GM21528 (cell line): ENCODE measurements around the gene EXOC6.

ENCODE experiments used
- ATAC-seq: cut with Tn5 transposase; IDR thresholded peaks from one replicate; pipeline ENCODE4 v1.9.1; 2021; ENCODE audit warnings: mild to moderate bottlenecking, moderate library complexity; ENCODE audit not compliant: unreplicated experiment, low FRiP score

Gene EXOC6

DNA sequence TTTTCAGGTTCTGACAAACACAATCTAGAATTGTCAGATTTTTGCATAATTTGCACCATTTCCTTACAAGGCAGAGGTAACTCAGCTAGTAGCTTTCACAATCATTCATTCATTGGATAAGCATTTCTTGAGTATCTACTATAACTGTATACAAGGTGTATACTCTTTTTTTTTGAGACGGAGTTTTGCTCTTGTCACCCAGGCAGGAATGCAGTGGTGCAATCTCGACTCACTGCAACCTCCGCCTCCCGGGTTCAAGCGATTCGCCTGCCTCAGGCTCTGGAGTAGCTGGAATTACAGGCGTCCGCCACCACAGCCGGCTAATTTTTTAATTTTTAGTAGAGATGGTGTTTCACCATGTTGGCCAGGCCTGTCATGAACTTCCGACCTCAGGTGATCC, 16.2 kb upstream of the EXOC6 start:
- ATAC-seq = no peak

DNA sequence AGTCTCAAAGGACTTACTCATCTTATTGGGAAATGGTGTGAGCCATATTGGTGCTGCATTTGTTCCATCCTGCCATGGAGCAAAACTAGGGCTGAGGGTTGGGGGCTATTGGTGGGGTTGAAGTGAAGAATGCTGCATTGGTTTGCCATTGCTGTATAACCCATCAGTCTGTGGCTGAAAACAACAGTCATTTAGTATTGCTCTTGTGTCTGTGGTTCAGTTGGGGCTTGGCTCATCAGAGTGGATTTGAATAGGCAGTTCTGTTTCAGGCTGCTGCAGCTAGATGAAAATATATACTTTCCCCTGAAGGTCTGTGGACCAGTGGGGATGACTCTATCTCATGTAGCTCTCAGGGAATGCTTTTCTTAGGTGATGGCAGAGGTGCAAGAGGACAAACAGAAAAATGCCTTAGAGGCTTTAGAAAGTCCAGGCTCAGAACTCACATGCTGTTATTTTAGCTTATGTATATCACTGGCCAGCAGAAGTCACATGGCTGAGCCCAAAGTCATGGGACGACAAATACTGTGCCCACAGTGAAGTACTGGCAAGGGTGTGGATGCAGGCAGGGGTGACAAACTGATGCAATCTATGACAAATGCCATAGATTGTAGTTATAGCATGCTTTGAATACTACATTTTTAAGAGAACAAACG, 15.2 kb upstream of the EXOC6 start:
- no peak for ATAC-seq

DNA sequence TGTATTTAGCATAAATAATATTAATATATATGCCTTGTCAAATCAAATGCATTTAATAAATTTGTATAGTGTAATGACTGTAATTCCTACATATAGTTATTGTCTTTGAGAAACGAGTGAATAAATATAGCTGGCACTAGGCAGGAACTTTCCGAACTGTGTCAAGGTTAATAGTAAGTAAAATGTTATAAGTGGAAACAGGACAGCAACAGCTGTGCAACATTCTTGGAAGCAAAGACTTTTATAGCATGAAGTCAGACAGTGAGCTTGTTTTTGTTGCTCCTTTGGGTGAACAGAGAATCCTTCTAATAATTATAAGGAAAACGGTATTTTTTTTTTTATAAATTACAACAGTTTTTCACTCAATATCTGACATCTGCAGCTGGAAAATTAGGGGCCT, 14.0 kb upstream of the EXOC6 start:
- ATAC-seq = no peak

DNA sequence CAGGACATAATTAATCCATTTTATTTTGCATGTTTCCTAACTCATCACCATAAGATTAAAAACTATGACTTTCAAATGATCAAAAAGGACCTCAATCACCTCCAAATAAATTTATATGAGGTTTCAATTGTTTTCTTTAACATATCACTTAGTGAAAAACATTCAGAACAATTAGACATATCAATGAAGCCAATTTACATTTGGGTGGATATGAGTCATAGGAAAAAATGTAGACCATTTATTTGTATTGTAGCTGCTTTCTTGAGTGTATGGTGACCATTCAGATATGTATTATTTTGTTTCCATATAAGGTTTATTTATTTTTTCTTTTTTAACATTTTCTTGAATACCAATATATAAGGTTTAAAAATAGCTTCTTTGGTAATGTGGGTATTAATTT, 13.3 kb upstream of the EXOC6 start:
- no peak for ATAC-seq

DNA sequence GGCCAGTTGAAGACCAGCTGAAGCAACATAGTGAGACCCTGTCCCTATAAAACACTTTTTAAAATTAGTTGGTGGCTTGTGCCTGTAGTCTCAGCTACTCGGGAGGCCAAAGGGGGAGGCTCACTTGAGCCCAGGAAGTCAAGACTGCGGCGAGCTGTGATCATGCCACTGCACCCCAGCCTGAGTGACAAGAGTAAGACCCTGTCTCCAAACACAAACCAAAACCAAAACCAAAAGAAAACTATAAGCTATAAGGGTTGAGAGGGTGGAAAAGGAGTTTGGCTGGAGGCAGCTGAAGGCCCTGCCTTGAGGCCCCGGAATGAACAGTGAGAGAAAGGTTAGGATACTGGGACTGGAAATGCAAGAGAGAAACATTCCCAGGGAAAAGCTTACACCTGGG, 10.9 kb upstream of the EXOC6 start:
- ATAC-seq = no peak

DNA sequence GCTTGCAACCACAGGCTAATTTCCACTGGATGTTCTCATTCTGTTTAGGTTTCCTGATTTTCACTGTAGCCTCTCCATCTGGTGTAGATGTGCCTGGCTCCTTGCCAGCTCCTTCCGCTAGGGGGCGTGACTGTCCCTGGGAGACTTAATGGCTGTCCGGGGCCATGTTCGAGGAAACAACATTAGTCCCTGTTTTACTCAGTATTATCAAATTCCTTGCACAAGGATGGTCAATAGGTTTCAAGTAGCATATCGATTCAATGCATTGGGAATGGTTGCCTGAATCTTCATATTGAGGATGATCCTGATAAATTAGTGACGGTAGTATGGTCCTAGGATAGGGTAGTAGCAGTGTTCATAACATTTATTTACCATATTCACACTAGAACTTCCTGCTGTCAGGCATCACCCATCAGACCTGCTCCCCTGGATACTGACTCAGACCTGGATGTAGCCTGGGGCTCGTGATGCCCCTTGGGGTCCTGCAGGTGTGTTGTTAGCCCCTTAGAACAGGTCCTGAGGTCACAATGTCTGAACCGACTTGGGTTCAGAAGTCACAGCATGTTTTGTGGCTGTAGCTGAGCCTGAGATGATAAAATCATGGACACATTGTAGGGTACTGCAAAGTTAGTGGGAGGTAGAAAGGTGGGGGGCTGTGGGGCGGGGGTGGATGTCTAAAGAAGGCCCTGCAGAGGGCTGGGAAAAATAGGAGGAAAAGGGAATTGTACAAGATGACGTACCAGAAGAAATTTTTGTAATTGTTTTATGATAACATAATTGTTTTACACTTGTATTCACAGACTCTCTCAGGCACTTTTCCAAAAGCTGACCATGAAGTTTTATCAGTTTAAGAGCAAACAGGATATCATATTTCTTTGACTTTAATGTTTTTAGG, 8.9 kb upstream of the EXOC6 start:
- ATAC-seq = no peak

DNA sequence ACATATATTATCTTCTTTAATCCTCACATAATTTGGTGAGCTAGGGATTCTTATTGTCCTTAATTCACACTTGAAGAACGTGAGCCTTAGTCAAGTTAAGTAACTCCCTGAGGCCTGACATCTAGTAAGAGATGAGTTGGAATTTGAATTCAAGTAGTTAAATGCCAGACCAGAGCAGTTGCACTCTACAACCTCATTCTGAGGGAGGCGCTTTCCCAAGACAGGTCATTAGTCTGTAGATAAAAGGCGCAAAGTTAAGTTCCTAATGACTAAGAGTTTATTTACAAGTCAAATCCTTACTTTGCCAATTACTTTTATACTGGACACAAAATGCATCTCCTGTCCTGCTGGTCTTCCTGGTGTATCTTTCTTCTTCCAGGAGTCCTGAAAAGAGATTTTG, 3.6 kb upstream of the EXOC6 start:
- no peak for ATAC-seq

DNA sequence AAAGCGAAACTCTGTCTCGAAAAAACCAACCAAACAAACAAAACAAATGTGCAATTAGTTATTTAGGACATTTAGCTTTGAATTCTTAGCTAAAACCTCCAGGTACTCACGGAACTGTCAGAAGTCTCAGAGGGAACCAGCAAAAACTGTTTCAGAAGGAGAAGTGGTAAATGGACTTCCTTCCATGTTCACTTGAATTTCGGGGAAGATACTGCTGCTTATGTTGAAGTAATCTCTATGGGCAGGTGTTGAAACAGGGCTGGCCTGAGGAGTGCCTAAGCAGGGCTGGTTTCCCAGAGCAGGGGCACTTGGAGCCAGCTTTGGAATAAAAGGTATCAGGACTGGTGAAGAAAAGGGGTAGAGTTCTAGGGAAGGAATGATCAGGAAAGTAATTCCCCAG, 2.4 kb upstream of the EXOC6 start:
- ATAC-seq = no peak

DNA sequence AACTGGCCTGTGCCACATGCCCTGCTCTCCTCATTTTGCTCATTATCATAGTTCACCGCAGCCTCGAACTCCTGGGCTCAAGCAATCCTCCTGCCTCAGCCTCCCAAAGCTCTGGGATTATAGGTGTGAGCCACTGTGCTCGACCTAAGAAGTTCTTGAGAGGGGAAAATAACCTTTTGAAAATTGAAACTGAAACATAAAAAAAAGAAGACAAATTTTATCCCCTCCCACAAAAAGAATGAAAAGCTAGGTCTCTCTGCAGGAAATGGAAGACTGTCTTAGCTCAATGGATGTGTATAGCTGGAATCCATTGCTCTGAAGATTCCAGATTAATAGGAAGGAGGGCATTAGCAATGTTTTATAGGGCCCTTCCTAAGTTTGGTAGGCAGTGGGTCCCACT, 2.0 kb upstream of the EXOC6 start:
- ATAC-seq = no peak

DNA sequence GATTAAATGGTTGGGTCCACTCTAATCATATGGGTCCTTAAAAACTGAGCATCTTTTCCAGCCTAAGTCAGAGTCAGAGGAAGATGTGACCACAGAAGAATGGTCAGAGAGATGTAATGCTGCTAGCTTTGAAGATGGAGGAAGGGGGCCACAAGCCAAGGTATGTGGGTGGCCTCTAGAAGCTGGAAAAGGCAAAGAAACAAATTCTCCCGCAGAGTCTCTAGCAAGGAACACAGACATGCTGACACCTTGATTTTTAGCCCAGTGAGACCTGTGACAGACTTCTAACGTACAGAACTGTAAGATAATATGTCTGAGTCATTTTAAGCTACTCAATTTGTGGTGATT, 1.5 kb upstream of the EXOC6 start:
- ATAC-seq = no peak

DNA sequence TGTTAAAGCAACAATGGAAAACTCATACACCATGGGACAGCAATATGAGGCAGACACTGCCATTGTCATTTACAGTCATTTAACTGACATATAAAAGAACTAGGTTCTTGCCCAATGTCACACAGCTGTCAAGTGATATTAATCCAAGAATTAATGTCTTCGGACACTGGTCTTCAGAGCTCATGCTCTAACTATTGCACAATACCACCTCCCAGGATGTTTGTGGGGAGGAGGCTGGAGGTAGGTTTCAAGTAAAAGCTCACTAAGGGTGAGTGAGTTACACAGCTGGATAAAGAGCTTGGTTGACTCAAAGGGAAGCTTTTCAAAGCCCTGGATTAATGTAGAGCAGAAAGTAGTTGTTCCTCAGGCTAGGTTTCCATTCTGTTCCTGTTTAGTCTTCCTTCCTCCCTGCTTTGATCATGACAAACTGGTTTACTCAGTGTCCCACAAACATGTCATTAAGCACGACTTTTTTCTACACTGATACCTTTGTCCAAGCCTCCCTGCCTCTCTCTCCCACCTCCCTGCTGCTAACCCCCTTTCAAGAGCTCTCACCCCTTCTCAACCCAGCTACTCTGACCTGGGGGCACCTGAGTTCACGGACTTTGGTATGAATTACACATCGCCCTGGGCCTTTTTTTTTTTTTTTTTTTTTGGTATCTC, 987 bp upstream of the EXOC6 start:
- no peak for ATAC-seq

DNA sequence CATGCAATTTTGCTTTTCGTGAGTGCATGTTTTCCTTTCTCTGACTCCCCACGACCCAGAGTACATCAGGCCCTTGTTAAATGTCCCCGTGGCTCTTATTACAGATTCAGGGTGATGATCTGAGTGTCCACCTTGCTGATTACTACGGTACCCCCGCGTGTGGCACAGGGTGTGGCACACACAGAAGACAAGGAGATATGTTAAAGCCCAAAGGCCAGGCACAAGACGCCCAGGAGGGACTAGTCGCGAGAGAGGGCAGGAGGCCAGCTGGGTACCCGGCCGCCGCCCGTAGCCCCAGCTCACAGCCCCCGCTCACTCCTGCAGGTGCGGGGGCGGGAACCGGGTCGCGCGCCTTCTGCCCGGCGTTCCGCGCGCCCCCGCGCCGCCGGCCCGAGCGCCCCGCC, 281 bp upstream of the EXOC6 start:
- no peak for ATAC-seq

DNA sequence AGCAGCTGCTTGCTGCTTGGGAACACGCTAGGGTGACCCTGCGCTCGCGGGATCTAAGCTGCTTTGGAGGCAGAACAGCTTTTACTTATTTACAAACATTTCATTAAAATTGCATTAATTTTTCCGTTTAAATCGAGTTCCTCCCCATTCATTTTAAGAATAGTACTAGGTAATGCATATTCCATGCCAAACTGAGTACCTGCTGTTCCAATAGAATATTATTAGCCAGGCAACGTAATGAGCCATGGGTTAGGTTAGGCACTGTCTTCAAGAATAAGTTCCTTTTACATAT, 860 bp downstream of the EXOC6 start:
- no peak for ATAC-seq

DNA sequence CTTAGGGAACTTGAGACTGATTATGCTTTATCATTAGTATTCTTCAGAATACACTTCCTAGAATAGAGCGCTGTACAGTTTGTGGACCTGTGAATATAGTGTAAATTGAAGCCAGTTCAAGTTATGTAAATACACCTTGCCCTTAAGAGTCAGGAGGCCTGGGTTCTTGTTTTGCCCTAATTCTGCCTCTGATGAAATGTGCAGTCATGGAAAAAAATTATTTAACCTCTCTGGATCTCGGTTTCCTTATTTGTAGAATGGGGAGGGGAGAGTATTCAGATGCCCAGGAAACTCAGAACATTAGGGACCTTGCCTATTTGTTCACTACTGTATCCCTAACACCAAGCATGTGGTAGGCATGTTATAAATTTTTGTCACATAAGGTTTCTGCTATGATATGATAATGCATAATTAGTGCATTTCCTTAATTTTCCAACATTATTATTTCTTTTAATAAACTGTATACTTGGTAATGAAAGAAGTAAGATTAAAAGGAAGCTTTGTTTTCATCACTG, 1.3 kb downstream of the EXOC6 start:
- ATAC-seq = no peak

DNA sequence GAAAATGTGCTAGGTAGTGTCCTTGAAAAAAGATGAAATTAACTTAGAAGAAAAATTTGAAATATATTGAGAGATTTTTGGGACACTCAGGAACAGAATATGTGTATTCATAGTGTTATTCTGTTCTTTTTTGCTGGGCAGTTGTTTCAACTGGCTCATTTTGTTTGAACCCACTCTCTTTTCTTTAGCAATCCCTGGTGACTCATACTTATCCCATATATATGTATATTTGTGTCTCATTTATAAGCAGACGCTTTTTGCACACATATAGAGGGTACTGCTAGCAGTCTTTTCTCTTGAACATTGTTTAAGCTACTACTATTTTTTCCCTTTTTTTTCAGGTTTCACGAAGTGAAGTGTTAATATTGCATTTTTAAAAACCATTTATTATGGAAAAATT, 1.9 kb downstream of the EXOC6 start:
- no peak for ATAC-seq

DNA sequence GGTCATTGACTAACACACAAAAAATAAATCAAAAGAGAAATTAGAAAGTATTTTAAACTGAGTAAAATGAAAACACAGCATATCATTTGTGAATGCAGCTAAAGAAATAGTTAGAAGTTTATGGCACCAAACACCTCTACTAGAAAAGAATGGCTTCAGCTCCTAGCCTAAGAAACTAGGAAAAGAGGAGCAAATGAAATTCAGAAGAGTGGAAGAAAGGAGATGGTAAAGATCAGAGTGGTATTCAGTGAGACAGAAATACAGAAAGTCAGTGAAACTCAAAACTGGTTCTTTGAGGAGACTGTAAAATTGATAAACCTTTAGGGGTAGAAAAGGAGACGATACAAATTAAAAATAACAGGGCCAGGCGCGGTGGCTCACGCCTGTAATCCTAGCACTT, 2.7 kb downstream of the EXOC6 start:
- ATAC-seq = no peak

DNA sequence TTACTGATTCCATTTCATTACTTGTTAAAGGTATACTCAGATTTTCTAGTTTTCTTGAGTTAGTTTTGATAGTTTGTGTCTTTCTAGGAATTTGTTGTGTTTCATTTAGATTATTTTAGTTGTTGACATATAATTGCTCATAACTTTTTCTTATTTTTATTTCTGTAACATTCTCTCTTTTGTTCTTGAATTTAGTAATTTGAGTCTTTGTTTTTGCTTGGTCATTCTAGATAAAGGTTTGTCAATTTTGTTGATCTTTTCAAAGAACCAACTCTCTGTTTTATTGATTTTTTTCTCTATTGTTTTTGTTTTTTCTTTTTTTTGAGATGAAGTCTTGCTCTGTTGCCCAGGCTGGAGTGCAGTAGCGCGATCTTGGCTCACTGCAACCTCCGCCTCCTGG, 7.2 kb downstream of the EXOC6 start:
- ATAC-seq = no peak

DNA sequence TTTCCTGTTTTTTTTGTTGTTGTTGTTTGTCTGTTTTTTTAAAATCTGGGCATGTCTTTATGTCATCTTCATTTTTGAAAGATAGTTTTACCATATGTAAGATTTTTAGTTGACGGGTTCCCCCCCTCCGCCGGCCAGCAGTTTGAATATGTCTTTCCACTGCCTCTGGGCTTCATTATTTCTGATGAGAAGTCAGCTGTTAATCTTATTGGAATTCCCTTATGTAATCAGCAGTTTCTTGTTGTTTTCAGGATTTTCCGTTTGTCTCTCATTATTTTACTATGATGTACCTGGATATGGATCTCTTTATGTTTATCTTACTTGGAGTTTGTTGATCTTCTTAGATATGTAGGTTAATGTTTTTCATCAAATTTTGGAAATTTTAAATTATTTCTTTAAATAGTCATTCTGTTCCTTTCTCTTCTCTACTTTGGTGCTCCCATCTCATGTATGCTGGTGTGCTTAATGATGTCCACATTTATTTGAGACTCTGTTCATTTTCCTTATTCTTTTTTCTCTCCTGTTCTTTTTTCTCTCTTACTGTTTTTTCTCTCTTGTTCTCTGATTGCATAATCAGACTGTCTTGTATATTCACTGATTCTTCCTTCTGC, 9.7 kb downstream of the EXOC6 start:
- no peak for ATAC-seq

DNA sequence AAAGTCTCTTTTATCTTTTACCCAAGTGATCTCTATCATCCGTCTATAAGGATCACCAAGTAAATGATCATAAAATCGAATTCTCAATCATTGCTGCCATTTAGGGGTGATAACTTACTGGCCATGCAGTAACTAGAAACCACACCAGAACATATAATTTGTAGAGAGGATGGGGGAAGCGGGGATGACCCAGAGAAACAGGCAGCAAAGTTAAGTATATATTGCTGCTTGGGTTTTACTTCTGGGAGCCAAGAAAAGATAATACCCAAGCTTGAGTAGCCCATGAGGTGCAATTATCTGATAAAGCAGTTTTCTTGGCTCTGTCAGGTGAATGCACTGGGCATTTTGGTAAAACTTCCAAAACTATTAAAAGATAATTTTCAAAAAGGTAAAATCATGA, 18.9 kb downstream of the EXOC6 start:
- no peak for ATAC-seq

DNA sequence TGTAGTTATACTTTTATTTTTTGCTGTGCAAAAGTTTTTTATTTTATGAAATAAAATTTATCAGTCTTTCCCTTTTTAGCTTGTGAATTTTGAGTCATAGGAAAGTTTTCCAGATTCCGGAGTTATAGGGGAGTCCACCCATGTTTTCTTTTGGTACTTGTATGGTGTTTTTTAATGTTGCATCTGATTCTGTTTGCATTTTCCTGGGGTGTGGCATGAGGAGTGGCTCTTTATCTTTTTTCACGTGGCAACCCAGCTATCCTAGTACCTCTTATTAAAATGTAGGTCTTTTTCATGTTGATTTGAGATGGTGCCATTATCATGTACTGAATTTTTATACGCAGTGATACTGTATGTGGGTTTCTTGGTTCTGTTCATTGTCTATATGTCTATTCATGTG, 19.7 kb downstream of the EXOC6 start:
- ATAC-seq = no peak

DNA sequence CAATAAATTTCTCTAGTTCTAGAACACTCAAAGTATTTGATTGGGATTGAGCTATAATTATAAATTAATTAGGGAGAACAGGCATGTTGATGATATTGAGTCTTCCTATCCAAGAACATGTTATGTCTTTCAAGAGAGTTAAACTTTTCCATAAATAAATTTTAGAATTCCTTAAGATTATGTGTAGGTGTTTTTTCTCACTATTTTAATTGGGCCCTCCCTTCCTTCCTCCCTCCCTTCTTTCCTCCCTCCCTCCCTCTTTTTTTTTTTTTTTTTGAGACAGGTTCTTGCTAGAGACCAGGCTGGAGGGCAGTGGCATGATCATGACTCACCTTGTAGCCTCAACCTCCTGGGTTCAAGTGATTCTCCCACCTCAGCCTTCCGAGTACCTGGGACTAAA, 20.2 kb downstream of the EXOC6 start:
- no peak for ATAC-seq
